ENCODE results near the gene FANCI. TPM values are rescaled to one million over a fixed set of nuclear protein-coding genes. Genes with fewer than 3 reads are reported as not detected.

The FANCI gene
- total and polyA plus RNA-seq, 9 donors: 12.7 to 23.5 (median 19.0) TPM

Other genes starting within 250 kb of the FANCI start
- 15.2 TPM for gene ABHD2, start 155.5 kb upstream of the FANCI start, total RNA-seq
- gene ABHD2, start 155.5 kb upstream of the FANCI start, polyA plus RNA-seq (ENCODE audit: insufficient read depth in 1 of 8, insufficient read length in 8 of 8, low replicate concordance in 1 of 8): 10 to 100 TPM; 15.7 to 29.6 (median 20.7) TPM
- not detected for gene RLBP1, start 22.4 kb upstream of the FANCI start, total RNA-seq
- gene RLBP1, start 22.4 kb upstream of the FANCI start, polyA plus RNA-seq (ENCODE audit: insufficient read depth in 1 of 8, insufficient read length in 8 of 8, low replicate concordance in 1 of 8): under 1 TPM in 7 of 8 donors, not detected in 1; 0.25 to 0.45 (median 0.34) TPM
- 39.4 TPM for gene POLG, start 90.8 kb downstream of the FANCI start, total RNA-seq
- gene POLG, start 90.8 kb downstream of the FANCI start, polyA plus RNA-seq (ENCODE audit: insufficient read depth in 1 of 8, insufficient read length in 8 of 8, low replicate concordance in 1 of 8): 10 to 100 TPM; 36.6 to 53.2 (median 41.0) TPM